Left colon (tissue), 2 donors: Measurements from ENCODE around the gene FAM221A. TPM values are rescaled to one million over a fixed set of nuclear protein-coding genes. Genes with fewer than 3 reads are reported as not detected.

Experiments
- total RNA-seq, 2 donors: library from RNA; stranded (reverse); fragmentation: NEBNext Ultra II Directional; extraction: Animal tissue kit (Norgen Biotek cat#: 25700); gene quantifications; one replicate each; pipeline ENCODE4 v1.2.1, GENCODE V29; 2021
- donor health status: DM: no; HTN: no; CAD: no.
- donor health status: DM: yes; HTN: yes; CAD: no.

FAM221A gene
- total RNA-seq, 2 donors from 2014 or later = 11.4 to 13.5 TPM

Other genes starting within 250 kb of the FAM221A start
- gene IGF2BP3, start 209.7 kb upstream of the FAM221A start, total RNA-seq = under 1 TPM in 1 of 2 donors, not detected in 1; 0.53 TPM
- 10 to 100 TPM; 60.6 to 63.9 TPM for gene TRA2A, start 148.2 kb upstream of the FAM221A start, total RNA-seq
- 10 to 100 TPM in 1 of 2 donors, 1 to 10 TPM in 1; 7.8 to 12.2 TPM for gene CCDC126, start 82.8 kb upstream of the FAM221A start, total RNA-seq
- 1 to 10 TPM in 1 of 2 donors, under 1 TPM in 1; 0.64 to 1.1 TPM for gene STK31, start 30.0 kb downstream of the FAM221A start, total RNA-seq